SW 1271 (cell line): Measurements from ENCODE around the gene TTC33.
"Not testable (repeated sequence)": the region's sequence is repeated elsewhere in the genome, so short reads cannot be mapped to it uniquely, and the experiment has no call there.

ENCODE experiments used
- DNase-seq, 2 experiments: peaks; one replicate each; lab custom pipeline; 2025; lab: John Stamatoyannopoulos, UW

The TTC33 gene

GRCh38 chr5:40717281-40717680, 38.5 kb downstream of the TTC33 start:
- no peak for DNase-seq

GRCh38 chr5:40716590-40716989, 39.2 kb downstream of the TTC33 start:
- DNase-seq = no peak

- peak in 1 of 2 experiments; percentile 48 for DNase-seq
Measured at GRCh38 chr5:40716000-40716399, 39.8 kb downstream of the TTC33 start.

GRCh38 chr5:40714001-40714400, 41.8 kb downstream of the TTC33 start:
- DNase-seq = no peak

- DNase-seq = not testable (repeated sequence)
Measured at GRCh38 chr5:40710575-40710974, 45.2 kb downstream of the TTC33 start.

- DNase-seq = not testable (repeated sequence)
Measured at GRCh38 chr5:40705484-40705883, 50.3 kb downstream of the TTC33 start.

- DNase-seq = not testable (repeated sequence)
Measured at GRCh38 chr5:40702027-40702426, 53.7 kb downstream of the TTC33 start.

- DNase-seq = no peak
Measured at GRCh38 chr5:40700116-40700782, 55.5 kb downstream of the TTC33 start.

GRCh38 chr5:40694433-40694832, 61.3 kb downstream of the TTC33 start:
- DNase-seq = no peak

- DNase-seq = no peak
Measured at GRCh38 chr5:40691894-40692293, 63.9 kb downstream of the TTC33 start.

GRCh38 chr5:40690267-40690666, 65.5 kb downstream of the TTC33 start:
- DNase-seq = no peak

GRCh38 chr5:40689438-40689837, 66.3 kb downstream of the TTC33 start:
- DNase-seq = peak; percentile 92 to 98

- DNase-seq = no peak
Measured at GRCh38 chr5:40688996-40689395, 66.8 kb downstream of the TTC33 start.

GRCh38 chr5:40688127-40688761, 67.5 kb downstream of the TTC33 start:
- peak; percentile 63 to 90 for DNase-seq

GRCh38 chr5:40687321-40687720, 68.4 kb downstream of the TTC33 start:
- no peak for DNase-seq

- DNase-seq = no peak
Measured at GRCh38 chr5:40685976-40686486, 69.7 kb downstream of the TTC33 start.

- no peak for DNase-seq
Measured at GRCh38 chr5:40685193-40685592, 70.6 kb downstream of the TTC33 start.

GRCh38 chr5:40683305-40683704, 72.5 kb downstream of the TTC33 start:
- no peak for DNase-seq

- no peak for DNase-seq
Measured at GRCh38 chr5:40682154-40683017, 73.4 kb downstream of the TTC33 start.

GRCh38 chr5:40681363-40682153, 74.2 kb downstream of the TTC33 start:
- DNase-seq = no peak

- no peak for DNase-seq
Measured at GRCh38 chr5:40680741-40681362, 74.9 kb downstream of the TTC33 start.
